ENCODE data around the gene LRRC3B.

DNA sequence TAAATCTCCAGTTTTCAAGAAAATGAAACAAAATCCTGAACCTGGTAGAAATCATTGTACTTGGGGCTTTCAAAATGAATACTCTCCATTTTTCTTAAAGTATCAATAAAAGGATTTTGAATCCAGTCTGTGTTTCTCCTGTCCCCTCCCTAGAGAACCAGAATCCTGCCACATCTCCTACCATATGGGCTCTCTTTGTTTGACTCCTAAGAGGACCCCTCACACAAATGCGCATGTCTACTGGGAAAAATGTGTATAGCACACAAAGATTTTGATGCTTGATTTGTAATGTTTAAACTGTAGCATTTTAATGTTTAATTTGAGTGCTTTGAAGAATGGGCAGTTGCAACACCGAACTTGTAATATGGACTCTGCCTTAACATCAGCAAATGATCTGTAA is 25.9 kb downstream of the LRRC3B start:
- TF ChIP-seq, protein P1, sequence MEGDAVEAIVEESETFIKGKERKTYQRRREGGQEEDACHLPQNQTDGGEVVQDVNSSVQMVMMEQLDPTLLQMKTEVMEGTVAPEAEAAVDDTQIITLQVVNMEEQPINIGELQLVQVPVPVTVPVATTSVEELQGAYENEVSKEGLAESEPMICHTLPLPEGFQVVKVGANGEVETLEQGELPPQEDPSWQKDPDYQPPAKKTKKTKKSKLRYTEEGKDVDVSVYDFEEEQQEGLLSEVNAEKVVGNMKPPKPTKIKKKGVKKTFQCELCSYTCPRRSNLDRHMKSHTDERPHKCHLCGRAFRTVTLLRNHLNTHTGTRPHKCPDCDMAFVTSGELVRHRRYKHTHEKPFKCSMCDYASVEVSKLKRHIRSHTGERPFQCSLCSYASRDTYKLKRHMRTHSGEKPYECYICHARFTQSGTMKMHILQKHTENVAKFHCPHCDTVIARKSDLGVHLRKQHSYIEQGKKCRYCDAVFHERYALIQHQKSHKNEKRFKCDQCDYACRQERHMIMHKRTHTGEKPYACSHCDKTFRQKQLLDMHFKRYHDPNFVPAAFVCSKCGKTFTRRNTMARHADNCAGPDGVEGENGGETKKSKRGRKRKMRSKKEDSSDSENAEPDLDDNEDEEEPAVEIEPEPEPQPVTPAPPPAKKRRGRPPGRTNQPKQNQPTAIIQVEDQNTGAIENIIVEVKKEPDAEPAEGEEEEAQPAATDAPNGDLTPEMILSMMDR (conservative IDR thresholded peaks at IDR 0.05; ENCODE audit: low read length) = no peak
- TF ChIP-seq EZH2phosphoT487 (IDR thresholded peaks at IDR 0.05; ENCODE audit: borderline replicate concordance) = no peak
